Activated CD4-positive, alpha-beta T cell treated with anti-CD3 and anti-CD28 coated beads, Interleukin-2, amount 10 ng/mL, durations not matched to agents 7 days and 5 days (primary cell): ENCODE measurements around the gene HM13. TPM values are rescaled to one million over a fixed set of nuclear protein-coding genes. Genes with fewer than 3 reads are reported as not detected.
"Not testable (repeated sequence)": the region's sequence is repeated elsewhere in the genome, so short reads cannot be mapped to it uniquely, and the experiment has no call there.

ENCODE experiments used
- CTCF ChIA-PET: fragments of 350-600 bp; sonication (Branson Sonifier 250); formaldehyde crosslinking; loops from one replicate; lab custom pipeline; 2021; ENCODE audit warnings: antibody characterized with exemption; lab: Charles Lee
- POLR2A ChIA-PET: fragments of 350-600 bp; sonication (Branson Sonifier 250); formaldehyde crosslinking; loops from one replicate; lab custom pipeline; 2021; ENCODE audit warnings: antibody characterized with exemption; lab: Charles Lee
- DNase-seq: peaks from one replicate; pipeline ENCODE4 v3.0.0-alpha.2; 2020
- H3K27ac Mint-ChIP-seq: one replicate; pipeline ENCODE4 v1.8.0; 2021; ENCODE audit warnings: mild to moderate bottlenecking, moderate library complexity, mixed read lengths
- H3K27me3 Mint-ChIP-seq: one replicate; pipeline ENCODE4 v1.8.0; 2021; ENCODE audit warnings: mixed read lengths
- H3K36me3 Mint-ChIP-seq: one replicate; pipeline ENCODE4 v1.8.0; 2021; ENCODE audit warnings: low read depth, mixed read lengths
- H3K4me1 Mint-ChIP-seq: one replicate; pipeline ENCODE4 v1.8.0; 2021; ENCODE audit warnings: mixed read lengths
- H3K4me3 Mint-ChIP-seq: one replicate; pipeline ENCODE4 v1.8.0; 2021; ENCODE audit warnings: mild to moderate bottlenecking, moderate library complexity, mixed read lengths
- H3K9me3 Mint-ChIP-seq: one replicate; pipeline ENCODE4 v1.8.0; 2021; ENCODE audit warnings: mixed read lengths
- total RNA-seq, 2 experiments: library from RNA; stranded (reverse); gene quantifications; one replicate each; pipeline ENCODE4 v1.2.3, GENCODE V29; 2021

The HM13 gene
- total RNA-seq, 2 experiments from 2014 or later: 137 to 146 TPM

DNA sequence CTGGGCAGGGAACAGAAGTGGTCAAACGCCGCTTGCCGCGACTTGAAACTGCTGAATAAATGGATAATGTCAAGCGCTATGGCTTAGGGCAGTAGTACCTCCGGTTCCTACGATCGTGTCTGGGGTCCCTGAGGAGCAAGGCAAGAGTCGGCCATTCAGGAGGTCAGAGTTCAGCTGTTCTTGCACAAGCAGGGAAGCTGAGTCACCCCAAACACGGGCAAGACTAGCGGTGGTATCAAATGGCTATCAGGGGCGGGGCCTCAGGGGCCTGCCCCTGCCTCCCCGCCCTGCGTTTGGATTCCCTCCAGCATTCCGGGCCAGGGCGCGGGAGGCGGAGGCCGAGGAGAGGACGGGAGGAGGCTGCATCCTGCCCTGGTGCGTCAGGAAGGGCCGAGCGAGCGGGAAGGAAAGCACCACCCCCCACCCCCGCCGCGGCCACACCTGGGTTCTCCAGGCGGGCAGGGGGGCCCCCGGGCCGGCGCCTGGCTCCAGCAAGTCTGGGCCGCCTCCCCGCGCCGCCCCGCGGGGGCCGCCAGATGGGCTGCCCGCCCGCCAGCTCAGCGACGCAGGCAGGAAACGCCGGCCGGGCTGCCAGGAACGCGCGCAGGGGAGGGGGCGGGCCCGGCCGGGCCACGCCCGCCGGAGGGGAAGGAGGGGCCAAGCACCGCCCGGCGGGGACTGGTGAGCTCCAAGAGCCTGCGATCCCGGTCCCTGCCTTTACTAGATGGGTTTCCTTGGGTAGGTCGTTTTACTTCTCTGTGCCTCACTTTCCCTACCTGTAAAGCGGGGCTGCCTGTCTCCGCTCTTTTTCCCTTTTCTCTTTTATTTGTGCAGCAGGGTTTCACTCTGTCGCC is 58.7 kb downstream of the HM13 start:
- Mint-ChIP-seq H3K36me3 (peaks cover 10% of the 10 kb centered on the region), H3K4me1 (peaks cover 27% of the 10 kb centered on the region), H3K27me3 (no peaks in the 10 kb centered on the region), H3K27ac (peak overlapping the region; percentile 91), H3K4me3 (peak overlapping the region; percentile 86), H3K9me3 (no peaks in the 10 kb centered on the region)
- ChIA-PET POLR2A (interaction anchor here (0.6 to 1.8 kb wide), 4 partner anchors 31 to 316 kb away, joined by 5 to 9 read pairs (median 8); partner anchors contain the start of gene ID1), CTCF (interaction anchor here (0.5 to 5.3 kb wide), 12 partner anchors 10 to 151 kb away, joined by 3 to 64 read pairs (median 4); partner anchors contain the start of gene ID1)
- peak; percentile 88 for DNase-seq

DNA sequence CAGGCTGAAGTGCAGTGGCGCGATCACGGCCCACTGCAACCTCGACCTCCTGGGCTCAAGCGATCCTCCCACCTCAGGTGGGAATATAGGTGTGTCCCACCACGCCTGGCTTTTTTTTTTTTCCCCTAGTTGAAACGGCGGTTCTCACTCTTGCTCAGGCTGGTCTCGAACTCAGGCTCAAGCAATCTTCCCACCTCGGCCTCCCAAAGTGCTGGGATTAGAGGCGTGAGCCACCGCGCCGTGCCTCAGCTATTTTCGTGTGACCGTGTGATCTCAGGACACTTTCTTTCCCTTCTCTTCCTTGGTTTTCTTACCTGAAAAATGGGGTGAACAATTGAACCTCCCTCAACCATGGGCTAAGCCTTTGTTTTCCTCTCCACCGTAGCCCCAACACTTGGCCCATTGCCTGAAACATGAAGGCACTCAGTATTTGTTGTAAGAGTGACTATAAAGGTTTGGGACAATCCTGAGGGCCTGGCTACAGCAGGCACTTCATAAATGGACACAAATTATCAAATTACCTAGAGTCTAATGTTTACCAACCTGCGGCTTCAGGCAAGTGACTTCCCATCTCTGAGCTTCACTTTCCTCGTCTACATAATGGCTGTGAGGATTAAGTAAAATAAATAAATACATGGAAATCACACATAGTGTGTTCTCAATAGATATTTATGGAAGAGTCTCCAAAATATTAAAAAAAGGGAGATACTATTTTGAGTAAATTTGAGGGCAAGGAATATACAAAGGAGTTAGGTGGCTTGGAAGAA is 59.5 kb downstream of the HM13 start:
- no peak for DNase-seq
- Mint-ChIP-seq H3K4me3 (peak overlapping the region; percentile 86), H3K9me3 (no peaks in the 10 kb centered on the region), H3K27me3 (no peaks in the 10 kb centered on the region), H3K27ac (peak overlapping the region; percentile 70), H3K4me1 (peaks cover 27% of the 10 kb centered on the region), H3K36me3 (peaks cover 9% of the 10 kb centered on the region)
- ChIA-PET POLR2A (interaction anchor here (0.6 to 1.8 kb wide), 4 partner anchors 30 to 315 kb away, joined by 5 to 9 read pairs (median 8); partner anchors contain the start of gene ID1), CTCF (interaction anchor here (0.6 to 5.3 kb wide), 10 partner anchors 11 to 144 kb away, joined by 3 to 64 read pairs (median 4); partner anchors contain the start of gene ID1)

DNA sequence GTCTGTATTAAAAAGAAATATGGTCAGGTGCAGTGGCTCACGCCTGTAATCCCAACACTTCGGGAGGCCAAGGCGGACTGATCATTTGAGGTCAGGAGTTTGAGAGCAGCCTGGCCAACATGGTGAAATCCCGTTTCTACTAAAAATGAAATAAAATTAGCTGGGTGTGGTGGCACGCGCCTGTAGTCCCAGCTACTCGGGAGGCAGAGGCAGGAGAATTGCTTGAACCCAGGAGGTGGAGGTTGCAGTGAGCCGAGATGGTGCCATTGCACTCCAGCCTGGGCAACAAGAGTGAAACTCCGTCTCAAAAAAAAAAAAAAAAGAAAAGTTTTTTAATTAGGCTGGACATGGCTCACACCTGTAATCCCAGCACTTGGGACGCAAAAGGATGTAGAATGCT is 60.7 kb downstream of the HM13 start:
- H3K27me3 Mint-ChIP-seq, H3K9me3 Mint-ChIP-seq, H3K36me3 Mint-ChIP-seq, H3K4me3 Mint-ChIP-seq, H3K27ac Mint-ChIP-seq, POLR2A ChIA-PET, DNase-seq: not testable (repeated sequence)
- CTCF ChIA-PET: interaction anchor here (1.3 to 5.3 kb wide), 3 partner anchors 12 to 37 kb away, joined by 3 to 64 read pairs (median 14); no protein-coding TSS in a partner anchor
- H3K4me1 Mint-ChIP-seq: peaks cover 27% of the 10 kb centered on the region

DNA sequence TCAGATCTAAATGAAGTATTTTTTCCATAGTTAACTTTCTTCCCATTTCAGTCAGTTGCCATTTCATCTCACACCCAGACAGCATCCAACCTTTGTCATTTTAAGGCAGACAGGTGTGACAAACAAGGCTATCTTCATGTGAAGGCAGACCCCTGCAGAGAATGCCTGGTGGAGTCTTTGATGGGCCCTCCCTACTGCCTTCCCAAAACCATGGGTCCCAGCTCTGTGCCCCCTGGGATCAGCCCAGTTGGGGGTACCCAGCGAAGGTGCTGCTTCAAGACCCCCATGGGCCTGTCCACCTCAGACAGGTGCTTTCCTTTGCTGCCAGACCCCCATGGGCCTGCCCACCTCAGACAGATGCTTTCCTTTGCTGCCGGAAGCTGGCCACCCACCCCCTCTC is 62.5 kb downstream of the HM13 start:
- POLR2A ChIA-PET: no interaction called here
- Mint-ChIP-seq H3K36me3 (no peaks in the 10 kb centered on the region), H3K27ac (no peak overlapping the region), H3K27me3 (no peaks in the 10 kb centered on the region), H3K4me3 (no peak overlapping the region), H3K9me3 (no peaks in the 10 kb centered on the region), H3K4me1 (peaks cover 27% of the 10 kb centered on the region)
- no peak for DNase-seq
- CTCF ChIA-PET: interaction anchor here (0.6 to 4.3 kb wide), 4 partner anchors 14 to 92 kb away, joined by 3 to 26 read pairs (median 7); no protein-coding TSS in a partner anchor

DNA sequence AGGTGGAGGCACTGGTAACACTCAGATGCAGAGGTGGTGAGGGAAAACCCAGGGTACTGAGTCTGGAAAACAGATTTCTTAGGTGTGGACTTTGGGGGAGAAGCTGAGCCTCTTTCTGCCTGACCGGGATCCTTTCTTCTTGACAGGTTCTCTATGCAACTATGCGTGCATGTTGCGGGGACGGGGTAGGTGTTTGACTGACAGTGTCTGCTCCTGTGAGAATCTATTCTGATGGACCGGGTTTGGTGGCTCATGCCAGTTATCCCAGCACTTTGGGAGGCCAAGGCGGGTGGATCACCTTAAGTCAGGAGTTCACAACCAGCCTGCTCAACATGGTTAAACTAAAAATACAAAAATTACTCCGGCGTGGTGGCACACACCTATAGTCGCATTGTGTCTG is 63.0 kb downstream of the HM13 start:
- Mint-ChIP-seq H3K4me1 (peaks cover 24% of the 10 kb centered on the region), H3K36me3 (no peaks in the 10 kb centered on the region), H3K4me3 (no peak overlapping the region), H3K27ac (no peak overlapping the region), H3K27me3 (no peaks in the 10 kb centered on the region), H3K9me3 (no peaks in the 10 kb centered on the region)
- CTCF ChIA-PET: interaction anchor here (0.6 to 4.3 kb wide), 4 partner anchors 15 to 40 kb away, joined by 3 to 26 read pairs (median 7); no protein-coding TSS in a partner anchor
- no peak for DNase-seq
- POLR2A ChIA-PET: no interaction called here

DNA sequence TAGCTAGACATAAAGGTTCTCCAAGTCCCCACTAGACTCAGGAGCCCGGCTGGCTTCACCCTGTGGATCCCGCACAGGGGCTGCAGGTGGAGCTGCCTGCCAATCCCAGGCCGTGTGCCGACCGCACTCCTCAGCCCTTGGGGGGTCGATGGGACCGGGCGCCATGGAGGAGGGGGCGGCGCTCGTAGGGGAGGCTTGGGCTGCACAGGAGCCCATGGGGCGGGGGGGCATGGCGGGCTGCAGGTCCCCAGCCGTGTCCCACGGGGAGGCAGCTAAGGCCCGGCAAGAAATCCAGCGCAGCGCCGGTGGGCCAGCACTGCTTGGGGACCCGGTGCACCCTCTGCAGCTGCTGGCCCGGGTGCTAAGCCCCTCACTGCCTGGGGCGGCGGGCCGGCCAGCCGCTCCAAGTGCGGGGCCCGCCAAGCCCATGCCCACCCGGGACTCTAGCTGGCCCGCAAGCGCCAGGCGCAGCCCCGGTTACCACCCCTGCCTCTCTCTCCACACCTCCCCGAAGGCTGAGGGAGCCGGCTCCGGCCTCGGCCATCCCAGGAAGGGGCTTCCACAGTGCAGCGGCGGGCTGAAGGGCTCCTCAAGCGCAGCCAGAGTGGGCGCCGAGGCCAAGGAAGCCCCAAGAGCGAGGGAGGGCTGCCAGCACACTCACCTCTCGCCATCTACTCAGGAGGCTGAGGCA is 64.4 kb downstream of the HM13 start:
- H3K4me1 Mint-ChIP-seq: peaks cover 14% of the 10 kb centered on the region
- POLR2A ChIA-PET: no interaction called here
- DNase-seq: no peak
- no peak overlapping the region for H3K4me3 Mint-ChIP-seq
- no peak overlapping the region for H3K27ac Mint-ChIP-seq
- H3K27me3 Mint-ChIP-seq: no peaks in the 10 kb centered on the region
- CTCF ChIA-PET: interaction anchor here (1.1 to 4.3 kb wide), 5 partner anchors 9 to 56 kb away, joined by 3 to 26 read pairs (median 7); no protein-coding TSS in a partner anchor
- H3K36me3 Mint-ChIP-seq: no peaks in the 10 kb centered on the region
- no peaks in the 10 kb centered on the region for H3K9me3 Mint-ChIP-seq

DNA sequence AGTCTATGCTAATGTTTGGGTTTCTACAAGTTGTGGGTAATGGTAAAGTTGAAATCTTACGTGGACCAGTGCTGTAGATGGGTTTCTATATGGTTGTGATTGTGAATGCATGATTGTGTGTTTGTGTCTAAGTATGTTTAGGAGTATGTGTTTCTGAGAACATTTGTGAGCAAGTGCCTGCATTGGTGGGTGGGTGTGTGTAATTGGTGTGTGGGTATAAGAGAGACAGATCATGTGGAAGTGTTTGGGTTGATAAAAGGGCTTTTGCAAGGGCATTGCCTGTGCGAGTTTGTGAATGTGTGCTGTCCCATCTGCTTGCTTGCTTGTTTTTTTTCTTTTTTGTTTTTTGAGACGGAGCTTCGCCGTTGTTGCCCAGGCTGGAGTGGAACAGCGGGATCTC is 65.0 kb downstream of the HM13 start:
- H3K27me3 Mint-ChIP-seq: no peaks in the 10 kb centered on the region
- DNase-seq: no peak
- peaks cover 8% of the 10 kb centered on the region for H3K4me1 Mint-ChIP-seq
- H3K4me3 Mint-ChIP-seq: no peak overlapping the region
- CTCF ChIA-PET: interaction anchor here (0.6 to 4.3 kb wide), 3 partner anchors 17 to 1706 kb away, joined by 4 to 26 read pairs (median 6); no protein-coding TSS in a partner anchor
- H3K27ac Mint-ChIP-seq: no peak overlapping the region
- POLR2A ChIA-PET: no interaction called here
- no peaks in the 10 kb centered on the region for H3K36me3 Mint-ChIP-seq
- no peaks in the 10 kb centered on the region for H3K9me3 Mint-ChIP-seq

DNA sequence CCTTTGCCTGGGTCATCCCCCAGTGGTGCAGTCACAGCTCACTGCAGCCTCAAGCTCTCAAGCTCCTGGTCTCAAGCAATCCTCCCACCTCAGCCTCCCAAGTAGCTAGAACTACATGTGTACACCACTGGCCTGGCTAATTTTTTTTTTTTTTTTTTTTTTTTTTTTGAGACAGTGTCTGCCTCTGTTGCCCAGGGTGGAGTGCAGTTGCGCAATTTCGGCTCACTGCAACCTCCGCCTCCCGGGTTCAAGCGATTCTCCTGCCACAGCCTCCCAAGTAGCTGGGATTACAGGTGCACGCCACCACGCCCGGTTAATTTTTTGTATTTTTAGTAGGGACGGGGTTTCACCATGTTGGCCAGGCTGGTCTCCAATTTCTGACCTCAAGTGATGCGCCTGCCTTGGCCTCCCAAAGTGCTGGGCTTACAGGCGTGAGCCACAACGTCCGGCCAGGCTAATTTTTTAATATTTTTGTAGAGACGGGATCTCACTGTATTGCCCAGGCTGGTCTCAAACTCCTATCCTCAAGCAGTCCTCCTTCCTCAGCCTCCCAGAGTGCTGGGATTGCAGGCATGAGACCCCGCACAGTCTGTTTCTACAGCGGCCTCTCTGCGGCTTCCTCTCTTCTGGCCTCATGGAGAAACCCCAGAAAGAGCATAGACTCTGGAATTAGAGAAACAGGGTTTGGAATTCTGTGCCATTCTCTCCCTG is 65.9 kb downstream of the HM13 start:
- H3K36me3 Mint-ChIP-seq, DNase-seq, H3K4me3 Mint-ChIP-seq, H3K4me1 Mint-ChIP-seq, H3K27ac Mint-ChIP-seq, H3K9me3 Mint-ChIP-seq, H3K27me3 Mint-ChIP-seq, POLR2A ChIA-PET: not testable (repeated sequence)
- CTCF ChIA-PET: interaction anchor here (0.6 to 4.3 kb wide), 3 partner anchors 16 to 1706 kb away, joined by 4 to 26 read pairs (median 6); no protein-coding TSS in a partner anchor

DNA sequence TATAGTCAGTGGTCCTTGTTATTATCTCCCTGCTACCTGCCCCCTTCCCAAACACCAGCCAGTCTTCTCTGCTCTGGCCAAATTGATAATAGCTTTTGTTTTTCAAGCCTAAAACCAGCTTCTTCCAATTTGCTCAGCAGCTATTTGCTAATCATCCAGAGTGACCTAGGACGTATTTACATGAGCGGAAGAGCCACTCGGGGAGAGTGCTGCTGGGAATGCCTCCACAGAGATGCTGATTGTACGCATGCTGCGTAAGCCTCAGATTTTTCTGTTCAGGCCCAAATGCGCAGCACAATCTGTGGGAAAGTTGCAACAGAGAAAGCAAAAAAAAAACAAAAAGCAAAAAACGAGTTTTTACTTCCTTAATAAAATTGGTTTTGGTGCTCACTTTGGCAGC is 66.5 kb downstream of the HM13 start:
- no peak overlapping the region for H3K4me3 Mint-ChIP-seq
- no peak overlapping the region for H3K27ac Mint-ChIP-seq
- POLR2A ChIA-PET: no interaction called here
- H3K36me3 Mint-ChIP-seq: no peaks in the 10 kb centered on the region
- H3K4me1 Mint-ChIP-seq: peaks cover 8% of the 10 kb centered on the region
- no peak for DNase-seq
- CTCF ChIA-PET: interaction anchor here (1.3 to 4.3 kb wide), 2 partner anchors 16 to 31 kb away, joined by 6 to 26 read pairs; no protein-coding TSS in a partner anchor
- H3K27me3 Mint-ChIP-seq: peaks cover 5% of the 10 kb centered on the region
- no peaks in the 10 kb centered on the region for H3K9me3 Mint-ChIP-seq

DNA sequence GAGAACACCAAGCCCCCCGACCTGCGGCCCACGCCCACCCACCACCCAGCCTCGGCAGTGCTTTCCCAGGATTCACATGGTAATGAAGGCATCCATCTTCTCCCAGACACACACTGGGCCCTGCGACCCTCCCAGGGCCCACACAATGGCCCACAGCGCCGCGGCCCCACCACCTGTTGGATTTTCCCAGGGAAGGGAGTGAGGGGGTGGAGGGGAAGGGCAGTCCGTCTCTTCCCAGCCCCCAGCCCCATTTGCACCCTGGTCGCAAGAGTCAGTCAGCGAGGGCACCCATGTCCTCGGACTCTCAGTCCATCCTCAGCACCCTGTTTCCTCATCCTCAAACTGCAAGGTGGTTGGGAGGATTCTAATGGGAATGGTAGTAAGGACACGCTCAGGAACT is 67.1 kb downstream of the HM13 start:
- H3K36me3 Mint-ChIP-seq: no peaks in the 10 kb centered on the region
- H3K4me3 Mint-ChIP-seq: no peak overlapping the region
- H3K27me3 Mint-ChIP-seq: peaks cover 7% of the 10 kb centered on the region
- peaks cover 8% of the 10 kb centered on the region for H3K4me1 Mint-ChIP-seq
- ChIA-PET CTCF (no interaction called here), POLR2A (no interaction called here)
- DNase-seq: no peak
- no peak overlapping the region for H3K27ac Mint-ChIP-seq
- H3K9me3 Mint-ChIP-seq: no peaks in the 10 kb centered on the region

DNA sequence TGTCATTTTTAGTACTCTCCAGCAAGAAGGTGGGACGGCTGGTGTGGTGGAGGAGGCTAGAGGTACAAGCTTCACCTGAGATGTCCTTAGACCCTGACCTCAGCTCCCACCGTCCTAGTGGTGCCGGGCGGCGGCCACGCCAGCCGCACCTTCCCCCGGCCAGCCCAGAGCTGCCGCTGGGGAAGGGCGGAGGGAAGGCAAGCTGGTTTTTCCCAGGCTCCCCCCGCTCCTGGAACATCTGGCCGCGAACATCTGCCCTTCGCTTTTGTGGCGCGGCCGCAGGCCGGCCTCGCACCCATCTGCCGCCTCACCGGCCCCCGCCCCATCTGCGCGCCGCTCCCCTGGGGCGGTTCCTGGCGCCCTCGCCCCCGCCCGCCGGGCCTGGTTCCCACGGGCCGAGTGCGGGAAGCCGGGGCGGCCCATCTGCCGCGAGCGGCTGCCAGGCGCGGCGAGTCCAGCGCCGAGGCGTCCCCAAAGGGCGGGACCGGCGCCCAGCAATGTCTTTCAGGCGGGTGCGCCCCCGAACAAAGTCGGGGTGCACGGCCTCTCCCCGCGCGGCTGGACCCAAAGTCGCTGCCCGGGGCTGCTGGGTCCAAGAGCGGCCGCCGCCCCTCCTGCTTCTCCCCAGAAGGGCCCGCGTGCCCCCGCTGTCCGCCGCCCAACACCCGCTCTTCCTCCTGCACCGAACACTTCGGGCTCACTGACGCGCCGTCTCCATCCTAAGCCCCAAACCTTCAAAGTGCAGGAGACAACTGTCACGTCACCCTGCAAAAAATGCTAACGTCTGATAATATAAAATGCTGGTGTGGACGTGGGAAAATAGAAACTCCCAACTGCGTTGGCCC is 73.5 kb downstream of the HM13 start:
- DNase-seq: no peak
- H3K36me3 Mint-ChIP-seq: no peaks in the 10 kb centered on the region
- peaks cover 25% of the 10 kb centered on the region for H3K27me3 Mint-ChIP-seq
- ChIA-PET CTCF (interaction anchor here (0.6 to 3.4 kb wide), 6 partner anchors 10 to 136 kb away, joined by 3 to 25 read pairs (median 6); no protein-coding TSS in a partner anchor), POLR2A (no interaction called here)
- H3K4me1 Mint-ChIP-seq: peaks cover 7% of the 10 kb centered on the region
- no peaks in the 10 kb centered on the region for H3K9me3 Mint-ChIP-seq
- H3K4me3 Mint-ChIP-seq: peak overlapping the region; percentile 51
- H3K27ac Mint-ChIP-seq: no peak overlapping the region
